Glutamatergic neuron (in vitro differentiated cells): ENCODE measurements around the gene KIF20B. TPM values are rescaled to one million over a fixed set of nuclear protein-coding genes. Genes with fewer than 3 reads are reported as not detected.

Source experiments
- DNase-seq: peaks from one replicate; pipeline ENCODE4 v3.0.0; 2022
- H3K27ac Mint-ChIP-seq: one replicate; pipeline ENCODE4 v1.8.0; 2020; ENCODE audit warnings: mild to moderate bottlenecking, mixed read lengths, inconsistent platforms; ENCODE audit not compliant: unreplicated experiment
- H3K27me3 Mint-ChIP-seq: one replicate; pipeline ENCODE4 v1.8.0; 2020; ENCODE audit warnings: mild to moderate bottlenecking, moderate library complexity, mixed read lengths, inconsistent platforms; ENCODE audit not compliant: unreplicated experiment
- H3K36me3 Mint-ChIP-seq: one replicate; pipeline ENCODE4 v1.8.0; 2020; ENCODE audit warnings: mild to moderate bottlenecking, mixed read lengths, inconsistent platforms; ENCODE audit not compliant: unreplicated experiment
- H3K4me1 Mint-ChIP-seq: one replicate; pipeline ENCODE4 v1.8.0; 2020; ENCODE audit warnings: mild to moderate bottlenecking, low read depth, mixed read lengths, inconsistent platforms; ENCODE audit not compliant: unreplicated experiment
- H3K4me3 Mint-ChIP-seq: one replicate; pipeline ENCODE4 v1.8.0; 2020; ENCODE audit warnings: mild to moderate bottlenecking, mixed read lengths, inconsistent platforms; ENCODE audit not compliant: unreplicated experiment
- H3K9me3 Mint-ChIP-seq: one replicate; pipeline ENCODE4 v1.8.0; 2020; ENCODE audit warnings: mild to moderate bottlenecking, moderate library complexity, mixed read lengths, inconsistent platforms; ENCODE audit not compliant: unreplicated experiment
- CTCF ChIP-seq: fragments of 200-600 bp; sonication (generic); IDR thresholded peaks from one replicate; pipeline ENCODE4 v1.5.0; 2021; ENCODE audit not compliant: partially characterized antibody, unreplicated experiment
- total RNA-seq: library from RNA; stranded (reverse); fragmentation: NEBNext Ultra II Directional; extraction: Animal tissue kit (Norgen Biotek cat#: 25700); gene quantifications from one replicate; pipeline ENCODE4 v1.2.1, GENCODE V29; 2021; ENCODE audit not compliant: unreplicated experiment

Gene KIF20B
- total RNA-seq, 1 donor from 2014 or later: 10.7 TPM

GRCh38 chr10:89738551-89739209 lies 37.3 kb downstream of the KIF20B start:
- no peak for TF ChIP-seq CTCF
- Mint-ChIP-seq H3K27me3 (no peaks in the 10 kb centered on the region), H3K9me3 (no peaks in the 10 kb centered on the region), H3K27ac (no peak overlapping the region), H3K4me1 (no peaks in the 10 kb centered on the region), H3K36me3 (no peaks in the 10 kb centered on the region), H3K4me3 (no peak overlapping the region)
- no peak for DNase-seq

- Mint-ChIP-seq H3K4me3 (no peak overlapping the region), H3K36me3 (no peaks in the 10 kb centered on the region), H3K27me3 (no peaks in the 10 kb centered on the region), H3K27ac (no peak overlapping the region), H3K9me3 (no peaks in the 10 kb centered on the region), H3K4me1 (peaks cover 2% of the 10 kb centered on the region)
- TF ChIP-seq CTCF: no peak
- DNase-seq: no peak
These were observed 39.9 kb downstream of the KIF20B start for GRCh38 chr10:89741126-89741762.

- H3K9me3 Mint-ChIP-seq: no peaks in the 10 kb centered on the region
- no peaks in the 10 kb centered on the region for H3K36me3 Mint-ChIP-seq
- no peak overlapping the region for H3K27ac Mint-ChIP-seq
- no peaks in the 10 kb centered on the region for H3K27me3 Mint-ChIP-seq
- H3K4me1 Mint-ChIP-seq: peaks cover 3% of the 10 kb centered on the region
- TF ChIP-seq CTCF: no peak
- H3K4me3 Mint-ChIP-seq: no peak overlapping the region
- DNase-seq: no peak
These were observed 42.6 kb downstream of the KIF20B start for GRCh38 chr10:89744026-89744425.

GRCh38 chr10:89745903-89746302 lies 44.5 kb downstream of the KIF20B start:
- H3K9me3 Mint-ChIP-seq: no peaks in the 10 kb centered on the region
- no peak for DNase-seq
- no peaks in the 10 kb centered on the region for H3K36me3 Mint-ChIP-seq
- peaks cover 3% of the 10 kb centered on the region for H3K4me1 Mint-ChIP-seq
- no peak overlapping the region for H3K4me3 Mint-ChIP-seq
- H3K27ac Mint-ChIP-seq: no peak overlapping the region
- TF ChIP-seq CTCF: no peak
- H3K27me3 Mint-ChIP-seq: no peaks in the 10 kb centered on the region

- H3K27ac Mint-ChIP-seq: no peak overlapping the region
- H3K4me1 Mint-ChIP-seq: peaks cover 3% of the 10 kb centered on the region
- no peak for DNase-seq
- no peaks in the 10 kb centered on the region for H3K9me3 Mint-ChIP-seq
- no peaks in the 10 kb centered on the region for H3K36me3 Mint-ChIP-seq
- no peak overlapping the region for H3K4me3 Mint-ChIP-seq
- H3K27me3 Mint-ChIP-seq: peaks cover 2% of the 10 kb centered on the region
- TF ChIP-seq CTCF: no peak
These were observed 49.1 kb downstream of the KIF20B start for GRCh38 chr10:89750441-89750840.
